D341Med (cell line): ENCODE measurements around the gene GAPDHS.

Source experiments
- DNase-seq: peaks from one replicate; pipeline ENCODE4 v3.0.0; 2012; ENCODE audit warnings: low spot score

Gene GAPDHS

GRCh38 chr19:35557539-35558399 lies 24.5 kb downstream of the GAPDHS start:
- DNase-seq: peak; percentile 92

DNA sequence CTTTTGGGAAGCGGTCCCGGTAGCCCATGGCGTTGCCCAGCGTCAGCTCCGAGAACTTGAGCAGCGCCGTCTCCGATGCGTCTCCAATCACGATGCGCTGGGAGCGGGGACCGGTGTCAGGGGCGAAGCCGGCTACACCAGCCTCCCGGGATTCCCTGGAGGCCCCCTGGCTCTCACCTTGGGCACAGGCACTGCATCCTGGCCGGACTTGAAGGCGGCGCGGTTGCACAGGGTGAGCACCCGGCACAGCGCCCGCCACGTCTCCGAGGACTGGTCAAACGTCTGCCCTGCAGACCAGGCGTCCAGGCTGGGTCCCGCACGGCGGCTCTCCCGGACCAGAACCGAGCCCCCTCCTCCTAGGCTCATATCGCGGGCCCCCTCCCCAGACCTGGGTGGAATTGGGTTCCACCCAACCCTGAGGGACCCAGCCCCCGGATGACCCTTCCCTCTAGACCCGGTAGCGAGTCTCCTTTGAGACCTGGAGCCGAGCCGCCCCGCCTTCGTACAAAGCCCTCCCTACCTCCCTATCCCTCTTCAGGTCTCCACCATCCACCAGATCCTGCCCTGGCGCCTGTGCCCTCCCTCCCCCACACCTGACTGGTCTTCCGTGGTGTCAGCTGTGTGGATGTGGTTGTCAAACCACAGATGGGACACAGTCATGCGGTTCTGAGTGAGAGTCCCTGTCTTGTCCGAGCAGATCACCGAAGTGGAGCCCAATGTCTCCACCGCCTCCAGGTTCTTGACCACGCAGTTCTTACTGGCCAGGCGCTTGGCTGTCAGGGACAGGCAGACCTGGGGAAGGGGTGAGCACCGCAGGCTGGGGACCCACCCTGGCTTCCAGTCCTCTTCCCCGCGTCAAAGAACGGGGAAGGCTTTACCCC lies 25.4 kb downstream of the GAPDHS start:
- no peak for DNase-seq

DNA sequence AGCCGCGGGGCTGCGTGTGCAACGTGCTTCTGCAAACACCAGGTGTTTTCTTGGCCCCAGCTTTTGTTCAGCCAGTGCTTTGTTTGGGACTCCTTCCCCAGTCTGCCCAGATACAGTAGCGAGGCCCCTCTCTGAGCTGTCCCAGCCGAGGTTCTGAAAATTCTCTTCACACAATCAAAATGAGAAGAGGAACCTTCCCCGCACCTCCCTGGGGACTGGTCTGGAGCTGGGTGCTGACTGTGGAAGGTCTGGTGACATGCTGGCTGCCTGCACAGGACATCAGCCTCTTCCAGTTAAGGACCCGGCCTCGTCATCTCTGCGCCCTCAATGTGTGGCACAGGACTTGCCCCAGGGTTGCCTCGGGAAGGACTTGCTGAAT lies 26.0 kb downstream of the GAPDHS start:
- no peak for DNase-seq

DNA sequence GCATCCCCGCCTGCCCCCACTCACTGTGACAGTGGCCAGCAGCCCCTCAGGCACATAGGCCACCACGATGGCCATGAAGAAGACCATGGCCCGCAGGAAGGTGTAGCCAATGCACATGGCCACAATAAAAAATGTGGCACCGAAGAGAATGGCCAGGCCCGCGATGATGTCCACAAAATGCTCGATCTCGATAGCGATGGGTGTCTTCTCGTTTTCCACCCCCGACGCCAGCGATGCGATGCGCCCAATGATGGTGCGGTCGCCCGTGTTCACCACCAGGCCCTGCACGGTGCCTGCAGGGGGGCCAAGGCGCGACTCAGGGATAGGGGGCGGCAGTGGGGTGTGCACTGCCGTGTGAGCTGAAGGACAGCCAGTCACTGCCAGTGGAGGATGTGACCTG lies 26.5 kb downstream of the GAPDHS start:
- DNase-seq: no peak

DNA sequence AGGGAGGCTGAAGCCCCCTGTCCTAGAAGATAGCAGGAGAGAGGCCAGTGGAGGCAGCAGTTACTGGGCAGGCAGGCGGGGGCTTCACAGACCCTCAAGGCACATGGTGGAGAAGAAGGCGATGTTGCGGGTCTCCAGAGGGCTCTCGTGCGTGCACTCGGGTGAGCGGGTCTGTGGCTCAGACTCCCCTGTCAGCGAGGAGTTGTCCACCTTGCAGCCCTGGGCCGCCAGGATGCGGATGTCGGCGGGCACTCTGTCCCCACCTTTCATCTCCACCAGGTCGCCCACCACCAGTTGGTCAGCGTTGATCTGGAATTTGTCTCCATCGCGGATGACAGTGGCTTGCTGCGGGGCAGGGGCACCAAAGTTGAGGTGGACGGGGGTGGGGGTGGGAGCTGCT lies 27.0 kb downstream of the GAPDHS start:
- DNase-seq: no peak

DNA sequence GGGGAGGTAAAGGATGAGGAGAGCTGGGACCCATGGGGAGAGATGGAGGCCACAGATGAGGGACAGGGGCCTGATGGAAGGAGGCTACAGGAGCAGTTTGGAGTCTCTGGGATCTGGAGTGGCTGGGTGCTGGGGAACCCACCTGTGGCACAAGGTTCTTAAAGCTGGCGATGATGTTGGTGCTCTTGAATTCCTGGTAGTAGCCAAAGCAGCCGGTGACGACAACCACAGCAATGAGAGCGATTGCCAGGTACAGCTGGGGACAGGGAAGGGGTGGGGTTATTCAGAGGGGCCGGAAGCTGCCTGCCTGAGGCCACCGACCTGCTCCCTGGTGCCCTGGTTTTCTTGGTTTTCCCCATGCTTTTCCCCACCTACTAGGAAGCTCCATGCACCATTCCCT lies 27.4 kb downstream of the GAPDHS start:
- no peak for DNase-seq

GRCh38 chr19:35561436-35561835 lies 28.2 kb downstream of the GAPDHS start:
- no peak for DNase-seq

GRCh38 chr19:35562336-35562735 lies 29.1 kb downstream of the GAPDHS start:
- DNase-seq: no peak

- DNase-seq: no peak
Observed at GRCh38 chr19:35562776-35563175, 29.5 kb downstream of the GAPDHS start.

DNA sequence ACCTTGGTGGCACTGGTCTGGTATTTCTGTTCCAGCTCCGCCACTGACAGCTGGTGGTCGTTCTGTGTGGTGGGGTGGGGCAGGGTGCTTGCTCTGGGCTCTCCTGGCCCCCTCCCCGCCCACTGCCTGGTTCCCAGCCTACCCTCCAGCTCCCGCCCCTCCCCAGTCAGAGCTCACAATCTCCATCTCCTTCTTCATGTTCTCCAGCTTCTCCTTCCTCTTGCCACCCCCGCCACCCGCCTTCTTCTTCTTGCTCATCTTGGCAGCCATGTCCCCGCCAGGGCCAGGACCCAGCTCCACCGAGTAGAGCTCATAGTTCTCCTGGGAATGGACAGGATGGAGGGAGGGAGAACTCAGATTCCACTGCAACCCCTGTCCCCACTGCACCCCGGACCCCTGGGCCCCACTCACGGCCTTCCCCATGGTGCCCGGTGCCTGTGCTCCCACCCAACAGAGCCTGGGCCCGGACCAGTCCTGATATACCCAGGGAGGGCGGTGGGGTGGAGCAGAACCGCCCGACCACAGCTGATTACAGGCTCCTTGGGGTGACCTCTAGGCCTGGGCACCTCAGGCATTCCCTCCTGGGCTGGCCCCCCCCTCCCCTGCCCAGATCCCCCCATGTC lies 30.1 kb downstream of the GAPDHS start, which contains the start of gene ATP4A:
Gene ATP4A, minus strand, starts transcription at position 452 of the 623 bp plus-strand sequence. Its CDS starts 29 bp downstream, at position 423.
- DNase-seq: no peak

- no peak for DNase-seq
Observed at GRCh38 chr19:35565016-35565856, 32.0 kb downstream of the GAPDHS start.

DNA sequence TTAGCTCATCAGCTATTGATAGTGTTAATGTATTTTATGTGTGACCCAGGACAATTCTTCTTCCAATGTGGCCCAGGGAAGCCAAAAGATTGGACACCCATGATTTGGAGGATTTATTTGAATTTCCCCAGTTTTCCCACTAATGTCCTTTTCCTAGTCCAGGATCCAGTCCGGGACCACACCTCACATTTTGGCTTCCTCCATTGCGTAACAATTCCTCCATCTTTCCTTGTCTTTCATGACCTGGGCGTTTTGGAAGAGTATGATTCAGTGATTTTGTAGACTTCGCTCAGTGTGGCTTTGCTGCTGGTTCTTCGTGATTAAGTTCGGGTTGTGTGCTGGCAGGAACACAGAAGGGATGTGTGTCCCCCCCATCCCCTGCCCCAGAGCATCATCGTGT lies 33.5 kb downstream of the GAPDHS start:
- no peak for DNase-seq

- no peak for DNase-seq
Observed at GRCh38 chr19:35569281-35569781, 36.1 kb downstream of the GAPDHS start.

DNA sequence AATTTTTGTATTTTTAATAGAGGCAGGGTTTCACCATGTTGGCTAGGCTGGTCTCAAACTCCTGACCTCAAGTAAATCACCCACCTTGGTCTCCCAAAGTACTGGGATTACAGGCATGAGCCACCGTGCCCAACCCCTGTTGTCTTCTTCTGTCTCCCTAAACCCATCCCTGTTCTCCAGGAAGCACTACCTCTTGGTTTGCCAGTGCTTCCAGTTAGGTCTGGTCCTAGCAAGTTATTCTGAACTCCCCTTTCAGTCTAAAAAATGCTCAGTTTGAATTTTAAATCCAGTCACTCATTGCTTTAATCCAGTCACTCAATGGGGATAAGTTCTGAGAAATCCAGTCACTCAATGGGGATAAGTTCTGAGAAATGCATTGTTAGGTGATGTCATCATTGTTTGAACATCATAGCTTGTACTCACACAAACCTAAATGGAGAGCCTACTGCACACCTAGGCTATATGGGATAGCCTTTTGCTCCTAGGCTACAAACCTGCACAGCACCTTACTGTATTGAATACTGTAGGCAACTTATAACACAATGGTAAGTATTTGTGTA lies 38.2 kb downstream of the GAPDHS start:
- no peak for DNase-seq

DNA sequence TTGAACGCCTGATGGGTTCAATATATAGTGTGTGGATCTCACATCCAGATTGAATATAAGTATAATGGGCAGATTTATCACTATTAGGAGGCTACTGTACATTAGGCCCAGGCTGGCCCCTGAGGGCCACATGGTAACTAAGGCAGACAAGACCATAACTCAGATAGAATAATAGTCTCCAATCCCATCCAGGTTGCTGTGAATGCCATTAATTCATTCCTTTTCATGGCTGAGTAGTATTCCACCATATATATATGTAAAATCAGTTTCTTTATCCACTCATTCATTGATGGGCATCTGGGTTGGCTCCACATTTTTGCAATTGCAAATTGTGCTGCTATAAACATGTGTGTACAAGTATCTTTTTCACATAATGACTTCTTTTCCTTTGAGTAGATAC lies 44.7 kb downstream of the GAPDHS start:
- no peak for DNase-seq

- DNase-seq: no peak
Observed at GRCh38 chr19:35578707-35579106, 45.5 kb downstream of the GAPDHS start.

DNA sequence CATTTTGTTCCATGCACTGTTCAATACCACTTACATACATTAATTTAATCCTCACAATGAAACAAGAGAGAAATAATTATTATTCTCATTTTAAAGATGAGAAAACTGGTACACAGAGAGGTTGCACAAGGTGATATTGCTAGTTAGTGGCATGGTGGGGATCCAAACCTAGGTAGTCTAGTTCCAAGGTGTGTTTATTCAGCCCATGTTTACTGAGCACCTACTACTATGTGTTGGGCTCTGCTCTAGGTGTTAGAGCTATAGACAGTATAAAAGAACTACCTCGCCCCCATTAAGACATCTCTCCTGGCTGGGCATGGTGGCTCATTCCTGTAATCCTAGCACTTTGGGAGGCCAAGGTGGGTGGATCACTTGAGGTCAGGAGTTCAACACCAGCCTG lies 49.5 kb downstream of the GAPDHS start:
- DNase-seq: no peak

- DNase-seq: peak; percentile 52
Observed at GRCh38 chr19:35585848-35586247, 52.6 kb downstream of the GAPDHS start, which contains the start of gene PMIS2. Gene PMIS2, plus strand, starts transcription at chr19:35586173. Its CDS starts 87 bp downstream, at chr19:35586260.

- no peak for DNase-seq
Observed at GRCh38 chr19:35587321-35587720, 54.1 kb downstream of the GAPDHS start.

DNA sequence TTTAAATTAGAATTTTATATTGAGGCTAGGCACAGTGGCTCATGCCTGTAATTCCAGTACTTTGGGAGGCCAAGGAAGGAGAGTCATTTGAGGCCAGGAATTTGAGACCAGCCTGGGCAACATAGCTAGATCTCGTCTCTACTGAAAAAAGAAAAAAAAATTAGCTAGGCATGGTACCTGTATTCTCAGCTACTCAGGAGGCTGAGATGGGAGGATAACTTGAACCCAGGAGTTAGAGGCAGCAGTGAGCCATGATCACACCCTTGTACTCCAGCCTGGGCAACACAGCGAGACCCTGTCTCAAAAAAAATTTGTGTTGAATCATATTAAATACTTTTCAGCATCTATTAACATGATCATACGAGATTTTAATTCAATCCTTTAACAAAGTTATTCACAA lies 57.6 kb downstream of the GAPDHS start:
- DNase-seq: no peak

GRCh38 chr19:35592226-35592625 lies 59.0 kb downstream of the GAPDHS start:
- DNase-seq: peak; percentile 68
